Stimulated activated CD4-positive, alpha-beta T cell treated with anti-CD3 and anti-CD28 coated beads, Interleukin-15, amount 100 ng/mL, for 24 hours (primary cell): ENCODE results near the gene GPR35.
A peak's percentile ranks its signal among the peaks of the same experiment; 100 is the strongest.

Source experiments
- DNase-seq: peaks from one replicate; pipeline ENCODE4 v3.0.0-alpha.2; 2020

Gene GPR35

GRCh38 chr2:240626531-240627300 lies 1.4 kb downstream of the GPR35 start:
- peak; percentile 60 for DNase-seq

GRCh38 chr2:240627736-240628506 lies 2.6 kb downstream of the GPR35 start:
- DNase-seq: no peak

- no peak for DNase-seq
Measured at GRCh38 chr2:240628507-240628807, 3.2 kb downstream of the GPR35 start.

- no peak for DNase-seq
Measured at GRCh38 chr2:240628808-240629618, 3.7 kb downstream of the GPR35 start.

- DNase-seq: no peak
Measured at GRCh38 chr2:240629619-240629967, 4.3 kb downstream of the GPR35 start.

GRCh38 chr2:240629968-240630770 lies 4.9 kb downstream of the GPR35 start:
- DNase-seq: no peak

- no peak for DNase-seq
Measured at GRCh38 chr2:240630771-240631547, 5.7 kb downstream of the GPR35 start.

GRCh38 chr2:240631548-240632305 lies 6.4 kb downstream of the GPR35 start:
- no peak for DNase-seq

GRCh38 chr2:240632306-240632721 lies 7.0 kb downstream of the GPR35 start:
- no peak for DNase-seq

GRCh38 chr2:240635121-240635997 lies 10.1 kb downstream of the GPR35 start:
- DNase-seq: no peak

GRCh38 chr2:240635998-240636547 lies 10.8 kb downstream of the GPR35 start:
- DNase-seq: no peak

- no peak for DNase-seq
Measured at GRCh38 chr2:240636563-240637115, 11.4 kb downstream of the GPR35 start.

- no peak for DNase-seq
Measured at GRCh38 chr2:240637116-240637900, 12.0 kb downstream of the GPR35 start.

GRCh38 chr2:240637901-240638345 lies 12.6 kb downstream of the GPR35 start:
- no peak for DNase-seq

GRCh38 chr2:240638512-240639160 lies 13.4 kb downstream of the GPR35 start:
- no peak for DNase-seq

- no peak for DNase-seq
Measured at GRCh38 chr2:240639566-240639965, 14.3 kb downstream of the GPR35 start.

GRCh38 chr2:240640939-240641338 lies 15.7 kb downstream of the GPR35 start:
- DNase-seq: peak; percentile 38
